Upper lobe of right lung (tissue), 1 donor: ENCODE measurements around the gene PCNX2. TPM values are rescaled to one million over a fixed set of nuclear protein-coding genes. Genes with fewer than 3 reads are reported as not detected.

ENCODE experiments used
- ATAC-seq: fragments of 200-7000 bp; cut with Tn5 transposase; one replicate; pipeline ENCODE4 v1.9.1; 2020; ENCODE audit warnings: mild to moderate bottlenecking, moderate library complexity
- DNase-seq: peaks from one replicate; pipeline ENCODE4 v3.0.0-alpha.2; 2020
- H3K27ac ChIP-seq: fragments of 200-600 bp; one replicate; pipeline ENCODE4 v1.8.0; 2022
- H3K27me3 ChIP-seq: fragments of 200-600 bp; one replicate; pipeline ENCODE4 v1.8.0; 2022; ENCODE audit warnings: mild to moderate bottlenecking
- H3K36me3 ChIP-seq: fragments of 200-600 bp; one replicate; pipeline ENCODE4 v1.8.0; 2022
- H3K4me1 ChIP-seq: fragments of 200-600 bp; one replicate; pipeline ENCODE4 v1.8.0; 2022
- H3K4me3 ChIP-seq: fragments of 200-600 bp; one replicate; pipeline ENCODE4 v1.8.0; 2022; ENCODE audit warnings: mild to moderate bottlenecking
- H3K9me3 ChIP-seq: fragments of 200-600 bp; one replicate; pipeline ENCODE4 v1.8.0; 2022
- intact Hi-C: fragments of 100-400 bp; cut with DNase I; formaldehyde crosslinking; loops from one replicate; pipeline ENCODE4 v1.11.0; 2022
- total RNA-seq: library from RNA; stranded (reverse); fragmentation: NEBNext Ultra II Directional; extraction: Animal tissue kit (Norgen Biotek cat#: 25700); gene quantifications from one replicate; pipeline ENCODE4 v1.2.1, GENCODE V29; 2021
- TF ChIP-seq, protein P1 (sequence below): fragments of 200-600 bp; IDR thresholded peaks from one replicate; pipeline ENCODE4 v1.8.0; 2022; ENCODE audit warnings: antibody characterized with exemption
- donor health status: DM: no; HTN: yes; CAD: no; lungs with severe emphysema.

Gene PCNX2
- total RNA-seq, 1 donor from 2014 or later = 6.8 TPM

- intact Hi-C loops = no loop called here
- TF ChIP-seq, protein P1, sequence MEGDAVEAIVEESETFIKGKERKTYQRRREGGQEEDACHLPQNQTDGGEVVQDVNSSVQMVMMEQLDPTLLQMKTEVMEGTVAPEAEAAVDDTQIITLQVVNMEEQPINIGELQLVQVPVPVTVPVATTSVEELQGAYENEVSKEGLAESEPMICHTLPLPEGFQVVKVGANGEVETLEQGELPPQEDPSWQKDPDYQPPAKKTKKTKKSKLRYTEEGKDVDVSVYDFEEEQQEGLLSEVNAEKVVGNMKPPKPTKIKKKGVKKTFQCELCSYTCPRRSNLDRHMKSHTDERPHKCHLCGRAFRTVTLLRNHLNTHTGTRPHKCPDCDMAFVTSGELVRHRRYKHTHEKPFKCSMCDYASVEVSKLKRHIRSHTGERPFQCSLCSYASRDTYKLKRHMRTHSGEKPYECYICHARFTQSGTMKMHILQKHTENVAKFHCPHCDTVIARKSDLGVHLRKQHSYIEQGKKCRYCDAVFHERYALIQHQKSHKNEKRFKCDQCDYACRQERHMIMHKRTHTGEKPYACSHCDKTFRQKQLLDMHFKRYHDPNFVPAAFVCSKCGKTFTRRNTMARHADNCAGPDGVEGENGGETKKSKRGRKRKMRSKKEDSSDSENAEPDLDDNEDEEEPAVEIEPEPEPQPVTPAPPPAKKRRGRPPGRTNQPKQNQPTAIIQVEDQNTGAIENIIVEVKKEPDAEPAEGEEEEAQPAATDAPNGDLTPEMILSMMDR = no peak
- Histone ChIP-seq H3K27me3 (no peaks in the 10 kb centered on the region), H3K36me3 (no peaks in the 10 kb centered on the region), H3K9me3 (no peaks in the 10 kb centered on the region), H3K4me1 (no peaks in the 10 kb centered on the region), H3K27ac (no peak overlapping the region), H3K4me3 (no peak overlapping the region)
- ATAC-seq (no peak), DNase-seq (no peak)
These were observed 352.9 kb downstream of the PCNX2 start for GRCh38 chr1:232942413-232943294.

DNA sequence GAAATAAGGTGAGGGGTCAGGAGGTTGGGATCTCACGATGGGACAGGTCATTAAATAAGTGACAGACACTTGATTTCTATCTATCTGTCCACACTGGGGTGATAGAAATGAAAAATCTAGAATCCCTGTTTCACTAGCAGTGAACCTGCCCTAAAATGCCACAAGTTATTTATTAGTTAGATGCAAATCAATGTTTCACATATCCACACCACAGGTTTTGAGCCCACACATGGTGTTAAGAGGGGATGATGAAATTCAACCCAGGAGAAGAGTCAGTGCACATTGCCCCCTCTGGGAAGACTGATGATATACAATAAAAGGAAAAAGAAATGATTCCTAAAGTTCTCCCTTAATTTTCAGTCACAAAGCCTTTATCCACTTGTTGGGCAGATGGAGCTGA lies 355.3 kb downstream of the PCNX2 start:
- Histone ChIP-seq H3K4me3 (no peak overlapping the region), H3K27ac (no peak overlapping the region), H3K36me3 (no peaks in the 10 kb centered on the region), H3K9me3 (no peaks in the 10 kb centered on the region), H3K4me1 (no peaks in the 10 kb centered on the region), H3K27me3 (no peaks in the 10 kb centered on the region)
- ATAC-seq (no peak), DNase-seq (no peak)
- intact Hi-C loops = no loop called here
- TF ChIP-seq, protein P1 = no peak

- H3K9me3 ChIP-seq = no peaks in the 10 kb centered on the region
- TF ChIP-seq, protein P1 = no peak
- no peaks in the 10 kb centered on the region for H3K4me1 ChIP-seq
- no peak overlapping the region for H3K27ac ChIP-seq
- H3K27me3 ChIP-seq = no peaks in the 10 kb centered on the region
- no peak overlapping the region for H3K4me3 ChIP-seq
- no peak for DNase-seq
- ATAC-seq = no peak
- intact Hi-C loops = no loop called here
- H3K36me3 ChIP-seq = no peaks in the 10 kb centered on the region
These were observed 355.8 kb downstream of the PCNX2 start for GRCh38 chr1:232939748-232940147.

- TF ChIP-seq, protein P1 = no peak
- Histone ChIP-seq H3K9me3 (no peaks in the 10 kb centered on the region), H3K4me1 (no peaks in the 10 kb centered on the region), H3K27me3 (no peaks in the 10 kb centered on the region), H3K27ac (no peak overlapping the region), H3K36me3 (no peaks in the 10 kb centered on the region), H3K4me3 (no peak overlapping the region)
- intact Hi-C loops = no loop called here
- no peak for ATAC-seq
- no peak for DNase-seq
These were observed 356.6 kb downstream of the PCNX2 start for GRCh38 chr1:232938926-232939325.

GRCh38 chr1:232937741-232938375 lies 357.7 kb downstream of the PCNX2 start:
- peak; percentile 48 for ATAC-seq
- H3K36me3 ChIP-seq = no peaks in the 10 kb centered on the region
- intact Hi-C loops = no loop called here
- no peak for DNase-seq
- no peak overlapping the region for H3K27ac ChIP-seq
- no peaks in the 10 kb centered on the region for H3K27me3 ChIP-seq
- H3K9me3 ChIP-seq = no peaks in the 10 kb centered on the region
- TF ChIP-seq, protein P1 = no peak
- no peaks in the 10 kb centered on the region for H3K4me1 ChIP-seq
- no peak overlapping the region for H3K4me3 ChIP-seq
